IMR-90 (cell line): ENCODE measurements around the gene PUS3. TPM values are rescaled to one million over a fixed set of nuclear protein-coding genes. Genes with fewer than 3 reads are reported as not detected.

ENCODE experiments used
- ATAC-seq: fragments of 200-7000 bp; cut with Tn5 transposase; 2 replicates; pipeline ENCODE4 v1.9.1; 2020; ENCODE audit warnings: low read depth, mild to moderate bottlenecking, moderate library complexity
- BruUV-seq: library from RNA; stranded (reverse); fragments of 400-500 nt; replicated peaks from 2 replicates; lab custom pipeline; 2021; lab: Mats Ljungman, UMichigan
- CTCF ChIA-PET: fragments of 300-600 bp; formaldehyde crosslinking; extraction: SDS; loops from one replicate; lab custom pipeline; 2021; ENCODE audit warnings: antibody characterized with exemption; lab: Yijun Ruan, JAX
- POLR2A ChIA-PET: fragments of 300-600 bp; sonication (Branson Sonifier 250); formaldehyde crosslinking; loops from one replicate; lab custom pipeline; 2022; ENCODE audit warnings: antibody characterized with exemption; ENCODE audit not compliant: unreplicated experiment; lab: Charles Lee
- DNase-seq: peaks from one replicate; pipeline ENCODE4 v3.0.0; 2013
- H2AFZ ChIP-seq: replicated peaks from 2 replicates; pipeline ENCODE3; 2013; ENCODE audit warnings: low read length, mild to moderate bottlenecking; ENCODE audit not compliant: poor library complexity
- H2AK5ac ChIP-seq: 2 replicates; pipeline ENCODE4 v1.6.1; 2013; ENCODE audit warnings: low read depth, low read length, inconsistent platforms
- H2AK9ac ChIP-seq: replicated peaks from 2 replicates; pipeline ENCODE3; 2013; ENCODE audit warnings: mild to moderate bottlenecking, low read depth, low read length, moderate library complexity; ENCODE audit not compliant: poor library complexity
- H2BK120ac ChIP-seq: 2 replicates; pipeline ENCODE4 v1.6.1; 2013; ENCODE audit warnings: low read depth, low read length, inconsistent platforms
- H2BK15ac ChIP-seq: 3 replicates; pipeline ENCODE4 v1.6.1; 2013; ENCODE audit warnings: low read depth, low read length, inconsistent platforms
- H2BK20ac ChIP-seq: 2 replicates; pipeline ENCODE4 v1.6.1; 2013; ENCODE audit warnings: low read depth, mild to moderate bottlenecking, inconsistent platforms, low read length, moderate library complexity
- H2BK5ac ChIP-seq: 2 replicates; pipeline ENCODE4 v1.6.1; 2013; ENCODE audit warnings: mild to moderate bottlenecking, low read depth, low read length, inconsistent platforms; ENCODE audit not compliant: poor library complexity, severe bottlenecking
- H3K14ac ChIP-seq: replicated peaks from 2 replicates; pipeline ENCODE4 v1.6.1; 2013; ENCODE audit warnings: low read depth, low read length, inconsistent platforms
- H3K18ac ChIP-seq: 2 replicates; pipeline ENCODE4 v1.6.1; 2013; ENCODE audit warnings: low read depth, low read length, control low read depth
- H3K23ac ChIP-seq: 2 replicates; pipeline ENCODE4 v1.6.1; 2013; ENCODE audit warnings: low read depth, low read length, inconsistent platforms
- H3K27ac ChIP-seq: 2 replicates; pipeline ENCODE4 v1.5.1; 2013; ENCODE audit warnings: mild to moderate bottlenecking, control low read depth, low read length; ENCODE audit not compliant: insufficient read depth
- H3K27me3 ChIP-seq: 2 replicates; pipeline ENCODE4 v1.6.1; 2013; ENCODE audit warnings: low read length; ENCODE audit not compliant: control insufficient read depth, insufficient read depth
- H3K36me3 ChIP-seq: 2 replicates; pipeline ENCODE4 v1.6.1; 2013; ENCODE audit warnings: low read length, mixed read lengths; ENCODE audit not compliant: control insufficient read depth, insufficient read depth
- H3K4ac ChIP-seq: 2 replicates; pipeline ENCODE4 v1.6.1; 2013; ENCODE audit warnings: low read depth, low read length, inconsistent platforms
- H3K4me1 ChIP-seq: 2 replicates; pipeline ENCODE4 v1.6.1; 2013; ENCODE audit warnings: low read length, mixed read lengths; ENCODE audit not compliant: control insufficient read depth, insufficient read depth
- H3K4me2 ChIP-seq: 2 replicates; pipeline ENCODE4 v1.6.1; 2013; ENCODE audit warnings: low read depth, mild to moderate bottlenecking, control low read depth, low read length, moderate library complexity
- H3K4me3 ChIP-seq: 2 replicates; pipeline ENCODE4 v1.5.1; 2013; ENCODE audit warnings: low read depth, mild to moderate bottlenecking, control low read depth, low read length, moderate library complexity; ENCODE audit not compliant: insufficient read depth
- H3K56ac ChIP-seq: 2 replicates; pipeline ENCODE4 v1.6.1; 2013; ENCODE audit warnings: low read length, inconsistent platforms; ENCODE audit not compliant: insufficient read depth; ENCODE audit errors: extremely low read depth
- H3K79me1 ChIP-seq, 2 experiments: 2 replicates each; pipeline ENCODE4 v1.6.1; 2013; ENCODE audit warnings: low read length in 2 of 2, inconsistent platforms in 1 of 2, low read depth in 1 of 2
- H3K9ac ChIP-seq: 2 replicates; pipeline ENCODE4 v1.6.1; 2013; ENCODE audit warnings: low read depth, low read length, control low read depth
- H3K9me1 ChIP-seq: 2 replicates; pipeline ENCODE4 v1.6.1; 2013; ENCODE audit warnings: low read length, inconsistent platforms; ENCODE audit not compliant: insufficient read depth
- H3K9me3 ChIP-seq: 2 replicates; pipeline ENCODE4 v1.6.1; 2013; ENCODE audit warnings: low read length; ENCODE audit not compliant: control insufficient read depth, insufficient read depth
- H4K20me1 ChIP-seq: 2 replicates; pipeline ENCODE4 v1.6.1; 2013; ENCODE audit warnings: low read length, inconsistent platforms; ENCODE audit not compliant: insufficient read depth
- H4K5ac ChIP-seq: 2 replicates; pipeline ENCODE4 v1.6.1; 2013; ENCODE audit warnings: mild to moderate bottlenecking, low read depth, low read length, control low read depth
- H4K8ac ChIP-seq, 2 experiments: 2 replicates each; pipeline ENCODE4 v1.6.1; 2013; ENCODE audit warnings: low read depth in 2 of 2, low read length in 2 of 2, control low read depth in 1 of 2, inconsistent platforms in 1 of 2
- H4K91ac ChIP-seq: 2 replicates; pipeline ENCODE4 v1.6.1; 2013; ENCODE audit warnings: low read depth, low read length, inconsistent platforms; ENCODE audit not compliant: insufficient read depth
- BHLHE40 ChIP-seq: fragments of 150-350 bp; IDR thresholded peaks from 2 replicates; pipeline ENCODE4 v1.6.1; 2016; ENCODE audit warnings: mild to moderate bottlenecking, low read depth, low read length
- CEBPB ChIP-seq: IDR thresholded peaks from 2 replicates; pipeline ENCODE4 v1.6.1; 2012; ENCODE audit warnings: low read depth, low read length, improper control_type of control experiment
- CHD1 ChIP-seq: IDR thresholded peaks from 2 replicates; pipeline ENCODE4 v1.6.1; 2012; ENCODE audit warnings: low read depth, low read length, improper control_type of control experiment
- CTCF ChIP-seq: conservative IDR thresholded peaks from 2 replicates; pipeline ENCODE4 v1.5.1; 2012; ENCODE audit warnings: mild to moderate bottlenecking, low read depth, low read length, improper control_type of control experiment
- ELK1 ChIP-seq: fragments of 150-350 bp; IDR thresholded peaks from 2 replicates; pipeline ENCODE4 v1.6.1; 2016; ENCODE audit warnings: low read depth, mild to moderate bottlenecking, low read length, moderate library complexity, borderline replicate concordance
- FOS ChIP-seq: fragments of 150-350 bp; IDR thresholded peaks from 2 replicates; pipeline ENCODE4 v1.6.1; 2016; ENCODE audit warnings: low read depth, low read length
- MAFK ChIP-seq: IDR thresholded peaks from 2 replicates; pipeline ENCODE4 v1.6.1; 2012; ENCODE audit warnings: low read depth, low read length, improper control_type of control experiment
- MAZ ChIP-seq: IDR thresholded peaks from 2 replicates; pipeline ENCODE4 v1.6.1; 2012; ENCODE audit warnings: low read depth, mild to moderate bottlenecking, low read length, improper control_type of control experiment, moderate library complexity, borderline replicate concordance
- MXI1 ChIP-seq: IDR thresholded peaks from 2 replicates; pipeline ENCODE4 v1.6.1; 2012; ENCODE audit warnings: low read depth, mild to moderate bottlenecking, low read length, moderate library complexity, borderline replicate concordance
- NFE2L2 ChIP-seq: fragments of 150-350 bp; IDR thresholded peaks from 2 replicates; pipeline ENCODE4 v1.6.1; 2016; ENCODE audit warnings: low read depth, mild to moderate bottlenecking, low read length
- RAD21 ChIP-seq: IDR thresholded peaks from 2 replicates; pipeline ENCODE4 v1.6.1; 2012; ENCODE audit warnings: low read length, improper control_type of control experiment
- RCOR1 ChIP-seq: IDR thresholded peaks from 2 replicates; pipeline ENCODE4 v1.6.1; 2012; ENCODE audit warnings: mild to moderate bottlenecking, low read length, improper control_type of control experiment; ENCODE audit not compliant: insufficient replicate concordance
- RFX5 ChIP-seq: IDR thresholded peaks from 2 replicates; pipeline ENCODE4 v1.8.0; 2012; ENCODE audit warnings: low read depth, mild to moderate bottlenecking, low read length, moderate library complexity
- SMC3 ChIP-seq: fragments of 150-350 bp; IDR thresholded peaks from 2 replicates; pipeline ENCODE4 v1.6.1; 2016; ENCODE audit warnings: low read depth, mild to moderate bottlenecking, antibody characterized with exemption, low read length, moderate library complexity
- USF2 ChIP-seq: fragments of 150-350 bp; IDR thresholded peaks from 2 replicates; pipeline ENCODE4 v1.6.1; 2017; ENCODE audit warnings: mild to moderate bottlenecking, antibody characterized with exemption, low read length, low read depth
- WGBS, 2 experiments: methylation state at CpG; one replicate each; pipeline versions ENCODE4 v1.1.5 to v1.1.7; 2013; ENCODE audit warnings: missing lambda C conversion rate in 2 of 2; ENCODE audit not compliant: insufficient read length in 1 of 2; ENCODE audit errors: extremely low coverage in 2 of 2; 5-methylcytosine and 5-hydroxymethylcytosine counted together
- dilution Hi-C: fragments of 300-500 bp; cut with HindIII; formaldehyde crosslinking; loops from one replicate; pipeline ENCODE4 v1.14.3; 2018; ENCODE audit warnings: low sequenced_read_pairs; ENCODE audit not compliant: unreplicated experiment
- in situ Hi-C: fragments of 300-500 bp; cut with MboI; formaldehyde crosslinking; loops from 3 replicates; pipeline ENCODE4 v1.14.3; 2019; ENCODE audit warnings: low sequenced_read_pairs, inconsistent platforms, mixed read lengths
- intact Hi-C: fragments of 100-400 bp; cut with micrococcal nuclease; formaldehyde crosslinking; loops from 2 replicates; pipeline ENCODE4 v1.10.0; 2022
- polyA plus RNA-seq, 3 experiments: library from polyadenylated mRNA; depleted of rRNA; stranded (reverse); fragments of >200 nt; gene quantifications; 2 replicates each; pipeline ENCODE4 v1.2.3, GENCODE V29; 2012; ENCODE audit warnings: low replicate concordance in 1 of 3
- total RNA-seq: library from RNA; depleted of rRNA; stranded (reverse); fragments of >200 nt; gene quantifications from 2 replicates; pipeline ENCODE4 v1.2.3, GENCODE V29; 2012

PUS3 gene
- total and polyA plus RNA-seq, 2 of the 4 experiments (the other 2 are of a cell fraction) = 6.1 to 11.7 TPM

GRCh38 chr11:125933030-125933813, 30.2 kb upstream of the PUS3 start:
- H2BK20ac ChIP-seq = no peak overlapping the region
- no peak overlapping the region for H4K91ac ChIP-seq
- no peak overlapping the region for H3K9ac ChIP-seq
- no peak overlapping the region for H2BK120ac ChIP-seq
- H3K56ac ChIP-seq = no peak overlapping the region
- no peak overlapping the region for H2AK5ac ChIP-seq
- in situ Hi-C loops = no loop called here
- H3K27me3 ChIP-seq = peaks cover 33% of the 10 kb centered on the region
- intact Hi-C loops = no loop called here
- H4K8ac ChIP-seq = no peak overlapping the region
- CTCF ChIA-PET = interaction anchor here (1.2 kb wide), 1 partner anchor 9 kb away, joined by 3 read pairs; no protein-coding TSS in a partner anchor
- H3K18ac ChIP-seq = no peak overlapping the region
- no peak overlapping the region for H3K4me3 ChIP-seq
- POLR2A ChIA-PET = no interaction called here
- H3K14ac ChIP-seq = no peak overlapping the region
- no peak for ATAC-seq
- dilution Hi-C loops = no loop called here
- no peaks in the 10 kb centered on the region for H3K79me1 ChIP-seq
- WGBS, 2 experiments = 62% methylated on average over 3 of the region's 12 CpGs; no CpG with 5 or more reads in 1 of the 2 experiments
- no peaks in the 10 kb centered on the region for H4K20me1 ChIP-seq
- no peaks in the 10 kb centered on the region for H3K36me3 ChIP-seq
- no peak overlapping the region for H3K4me2 ChIP-seq
- no peak overlapping the region for H2BK5ac ChIP-seq
- no peaks in the 10 kb centered on the region; the same call in 1 of the 2 replicates for H3K4me1 ChIP-seq
- H3K27ac ChIP-seq = no peak overlapping the region
- no peak overlapping the region for H3K4ac ChIP-seq
- no peaks in the 10 kb centered on the region for H3K9me3 ChIP-seq
- DNase-seq = no peak
- no peak overlapping the region for H2BK15ac ChIP-seq
- no peak overlapping the region for H2AK9ac ChIP-seq
- no TSS peak for BruUV-seq
- no peak overlapping the region for H3K23ac ChIP-seq
- H2AFZ ChIP-seq = no peak overlapping the region
- no peaks in the 10 kb centered on the region for H3K9me1 ChIP-seq
- H4K5ac ChIP-seq = no peak overlapping the region
- TF ChIP-seq MAZ (no peak), RAD21 (no peak), FOS (no peak), CEBPB (no peak), RFX5 (no peak), MAFK (no peak), MXI1 (no peak), RCOR1 (no peak), CHD1 (no peak), SMC3 (no peak), USF2 (no peak), NFE2L2 (no peak), CTCF (no peak), ELK1 (no peak), BHLHE40 (no peak)
